Stimulated activated naive CD8-positive, alpha-beta T cell treated with anti-CD3 and anti-CD28 coated beads, Interleukin-15, Interleukin-2, amounts not matched to agents 100 U/mL and 50 U/mL, for 24 hours (primary cell): Measurements from ENCODE around the gene ZNF236.
"Not testable (repeated sequence)": the region's sequence is repeated elsewhere in the genome, so short reads cannot be mapped to it uniquely, and the experiment has no call there.

Experiments
- ATAC-seq: fragments of 150-1000 bp; cut with Tn5 transposase; one replicate; pipeline ENCODE4 v1.10.0; 2021
- DNase-seq: peaks from one replicate; pipeline ENCODE4 v3.0.0; 2021

Gene ZNF236

GRCh38 chr18:76913583-76913982 is 91.2 kb downstream of the ZNF236 start:
- DNase-seq (no peak), ATAC-seq (no peak)

- DNase-seq, result no peak
Observed at GRCh38 chr18:76914314-76914713, 92.0 kb downstream of the ZNF236 start.

GRCh38 chr18:76914796-76915195 is 92.4 kb downstream of the ZNF236 start:
- DNase-seq (no peak), ATAC-seq (no peak)

More at GRCh38 chr18:76914314-76914713, 92.0 kb downstream of the ZNF236 start:
- no peak for ATAC-seq

GRCh38 chr18:76915456-76915855 is 93.1 kb downstream of the ZNF236 start:
- ATAC-seq, result no peak
- no peak for DNase-seq

GRCh38 chr18:76920974-76921373 is 98.6 kb downstream of the ZNF236 start:
- ATAC-seq (no peak), DNase-seq (no peak)

- ATAC-seq, result peak; percentile 92
- peak; percentile 30 for DNase-seq
Observed at GRCh38 chr18:76922107-76922506, 99.8 kb downstream of the ZNF236 start.

- DNase-seq (no peak), ATAC-seq (no peak)
Observed at GRCh38 chr18:76923485-76924085, 101.2 kb downstream of the ZNF236 start.

GRCh38 chr18:76925501-76925900 is 103.1 kb downstream of the ZNF236 start:
- ATAC-seq (no peak), DNase-seq (no peak)

- ATAC-seq, result no peak
- DNase-seq, result no peak
Observed at GRCh38 chr18:76927223-76927725, 104.9 kb downstream of the ZNF236 start.

- DNase-seq (no peak), ATAC-seq (no peak)
Observed at GRCh38 chr18:76928179-76928868, 106.0 kb downstream of the ZNF236 start.

GRCh38 chr18:76931171-76931570 is 108.8 kb downstream of the ZNF236 start:
- DNase-seq (no peak), ATAC-seq (no peak)

GRCh38 chr18:76932026-76932819 is 109.9 kb downstream of the ZNF236 start:
- no peak for DNase-seq
- ATAC-seq, result no peak

- ATAC-seq (no peak), DNase-seq (no peak)
Observed at GRCh38 chr18:76935722-76936337, 113.5 kb downstream of the ZNF236 start.

- DNase-seq, result no peak
- no peak for ATAC-seq
Observed at GRCh38 chr18:76936877-76937276, 114.5 kb downstream of the ZNF236 start.

- no peak for ATAC-seq
Observed at GRCh38 chr18:76937597-76937996, 115.2 kb downstream of the ZNF236 start.

GRCh38 chr18:76938619-76939018 is 116.3 kb downstream of the ZNF236 start:
- no peak for ATAC-seq
- no peak for DNase-seq

More at GRCh38 chr18:76937597-76937996, 115.2 kb downstream of the ZNF236 start:
- no peak for DNase-seq

GRCh38 chr18:76941284-76941683 is 118.9 kb downstream of the ZNF236 start:
- no peak for DNase-seq

GRCh38 chr18:76943542-76944339 is 121.4 kb downstream of the ZNF236 start:
- DNase-seq (no peak), ATAC-seq (no peak)

More at GRCh38 chr18:76941284-76941683, 118.9 kb downstream of the ZNF236 start:
- ATAC-seq, result no peak

GRCh38 chr18:76944346-76944745 is 122.0 kb downstream of the ZNF236 start:
- ATAC-seq, result not testable (repeated sequence)

GRCh38 chr18:76948345-76948744 is 126.0 kb downstream of the ZNF236 start:
- no peak for ATAC-seq
- DNase-seq, result no peak

More at GRCh38 chr18:76944346-76944745, 122.0 kb downstream of the ZNF236 start:
- DNase-seq, result not testable (repeated sequence)

- ATAC-seq, result peak; percentile 28
- DNase-seq, result no peak
Observed at GRCh38 chr18:76951456-76952247, 129.3 kb downstream of the ZNF236 start.
